Suppressor macrophage treated with lipopolysaccharide for 4 hours (primary cell): ENCODE measurements around the gene TIMM29.
"Not testable (repeated sequence)": the region's sequence is repeated elsewhere in the genome, so short reads cannot be mapped to it uniquely, and the experiment has no call there.

Experiments used
- DNase-seq: peaks from one replicate; pipeline ENCODE4 v3.0.0-alpha.2; 2020

The TIMM29 gene

DNA sequence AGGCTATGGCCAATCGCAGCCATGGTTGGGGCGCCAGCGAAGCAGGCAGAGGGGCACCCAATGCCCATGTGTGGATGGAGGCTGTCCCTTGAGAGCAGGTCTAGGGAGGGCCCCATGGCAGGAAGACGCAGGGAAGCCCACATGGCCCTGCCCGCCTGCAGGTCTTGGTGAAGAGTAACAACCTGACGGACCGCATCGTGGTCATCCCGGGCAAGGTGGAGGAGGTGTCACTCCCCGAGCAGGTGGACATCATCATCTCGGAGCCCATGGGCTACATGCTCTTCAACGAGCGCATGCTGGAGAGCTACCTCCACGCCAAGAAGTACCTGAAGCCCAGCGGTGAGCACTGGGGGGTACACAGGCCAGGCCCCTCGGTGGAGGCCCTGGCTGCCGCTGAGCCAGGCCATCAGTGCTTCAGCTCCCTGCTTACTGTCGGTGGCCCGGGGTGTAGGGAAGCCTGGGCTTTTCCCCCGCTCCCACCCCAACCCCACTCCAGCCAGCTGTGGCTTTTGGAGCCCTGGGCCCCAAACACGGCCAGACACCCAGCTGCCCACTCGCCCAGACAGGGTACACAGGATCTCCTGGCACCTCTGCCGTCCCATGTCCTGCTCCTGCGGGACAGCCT, 14.8 kb upstream of the TIMM29 start:
- DNase-seq: no peak

DNA sequence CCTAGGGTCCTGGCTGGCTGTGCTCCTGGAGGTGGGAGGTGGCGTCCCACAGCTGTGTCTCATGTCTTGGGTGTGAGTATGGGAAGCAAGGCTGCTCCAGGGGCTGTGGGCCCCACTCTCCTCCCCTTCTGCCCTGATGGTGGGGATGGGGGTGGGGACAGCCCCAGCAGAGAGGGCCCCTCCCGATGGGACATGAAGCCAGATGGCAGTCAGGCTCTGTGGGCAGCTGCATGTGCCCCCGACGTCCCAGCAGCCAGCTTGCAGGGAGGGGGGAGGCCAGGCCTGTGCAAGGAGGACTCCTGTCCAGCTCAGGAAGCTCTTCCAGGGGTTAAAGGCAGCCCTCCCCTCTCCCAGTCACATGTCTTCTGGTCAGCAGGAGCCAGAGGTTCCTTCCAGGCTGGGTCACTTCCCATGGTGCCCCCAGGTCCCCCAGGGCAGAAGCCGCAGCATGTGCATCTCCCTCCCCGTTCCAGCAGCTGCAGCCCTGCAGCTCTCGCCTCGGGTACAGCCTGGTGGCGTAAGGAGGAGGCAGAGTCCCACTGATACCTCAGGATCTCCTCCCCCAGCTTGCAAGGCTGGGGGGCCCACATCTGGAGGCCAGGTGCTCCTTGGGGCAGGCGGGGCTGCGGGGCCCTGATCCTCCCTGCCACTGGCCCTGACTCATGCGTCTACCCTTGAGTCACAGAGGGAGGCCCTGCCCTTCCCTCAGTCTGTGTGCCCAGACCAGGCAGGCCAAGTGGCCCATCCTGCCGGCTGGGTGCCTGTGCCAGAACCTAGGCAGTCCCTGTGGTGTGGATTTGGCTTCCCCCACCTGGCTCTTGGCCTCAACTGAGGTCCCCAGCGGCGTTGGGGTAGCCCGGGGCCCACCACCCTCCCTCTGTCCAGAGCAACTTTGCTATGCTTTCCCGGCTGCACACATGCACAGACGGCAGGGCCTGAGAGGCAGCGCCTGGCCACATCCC, 13.2 kb upstream of the TIMM29 start:
- no peak for DNase-seq

DNA sequence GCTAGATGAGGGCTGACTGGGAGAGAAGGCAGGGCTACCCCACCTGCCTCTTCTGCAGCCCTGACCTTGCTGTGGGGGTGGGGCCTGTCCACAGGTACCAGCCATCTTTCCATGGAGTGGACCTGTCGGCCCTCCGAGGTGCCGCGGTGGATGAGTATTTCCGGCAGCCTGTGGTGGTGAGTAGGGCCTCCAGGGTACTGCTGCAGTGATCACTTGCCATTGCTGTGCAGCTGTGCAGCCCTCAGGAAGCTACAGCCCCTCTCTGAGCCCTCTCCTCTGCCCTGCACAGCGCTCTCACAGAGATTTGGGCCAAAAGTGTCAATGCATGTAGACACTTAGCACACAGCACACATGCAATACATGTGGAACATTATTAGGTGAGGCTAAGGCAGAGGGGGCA, 12.0 kb upstream of the TIMM29 start:
- no peak for DNase-seq

DNA sequence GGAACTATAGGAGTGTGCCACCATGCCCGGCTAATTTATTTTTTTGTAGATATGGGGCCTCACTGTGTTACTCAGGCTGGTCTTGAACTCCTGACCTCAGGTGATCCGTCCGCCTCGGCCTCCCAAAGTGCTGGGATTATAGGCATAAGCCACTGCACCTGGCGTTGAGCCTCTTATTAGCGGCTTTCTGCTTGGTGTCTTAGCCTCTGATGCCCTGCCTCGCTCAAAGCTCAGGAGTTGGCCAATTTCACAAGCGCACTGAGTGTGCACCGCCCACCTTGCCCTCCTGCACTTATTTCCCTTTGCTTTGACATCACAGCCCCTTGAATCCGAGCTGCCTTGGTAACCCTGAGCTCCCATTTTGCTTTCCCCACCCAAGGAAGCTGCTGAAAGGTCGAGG, 10.3 kb upstream of the TIMM29 start:
- DNase-seq: no peak

DNA sequence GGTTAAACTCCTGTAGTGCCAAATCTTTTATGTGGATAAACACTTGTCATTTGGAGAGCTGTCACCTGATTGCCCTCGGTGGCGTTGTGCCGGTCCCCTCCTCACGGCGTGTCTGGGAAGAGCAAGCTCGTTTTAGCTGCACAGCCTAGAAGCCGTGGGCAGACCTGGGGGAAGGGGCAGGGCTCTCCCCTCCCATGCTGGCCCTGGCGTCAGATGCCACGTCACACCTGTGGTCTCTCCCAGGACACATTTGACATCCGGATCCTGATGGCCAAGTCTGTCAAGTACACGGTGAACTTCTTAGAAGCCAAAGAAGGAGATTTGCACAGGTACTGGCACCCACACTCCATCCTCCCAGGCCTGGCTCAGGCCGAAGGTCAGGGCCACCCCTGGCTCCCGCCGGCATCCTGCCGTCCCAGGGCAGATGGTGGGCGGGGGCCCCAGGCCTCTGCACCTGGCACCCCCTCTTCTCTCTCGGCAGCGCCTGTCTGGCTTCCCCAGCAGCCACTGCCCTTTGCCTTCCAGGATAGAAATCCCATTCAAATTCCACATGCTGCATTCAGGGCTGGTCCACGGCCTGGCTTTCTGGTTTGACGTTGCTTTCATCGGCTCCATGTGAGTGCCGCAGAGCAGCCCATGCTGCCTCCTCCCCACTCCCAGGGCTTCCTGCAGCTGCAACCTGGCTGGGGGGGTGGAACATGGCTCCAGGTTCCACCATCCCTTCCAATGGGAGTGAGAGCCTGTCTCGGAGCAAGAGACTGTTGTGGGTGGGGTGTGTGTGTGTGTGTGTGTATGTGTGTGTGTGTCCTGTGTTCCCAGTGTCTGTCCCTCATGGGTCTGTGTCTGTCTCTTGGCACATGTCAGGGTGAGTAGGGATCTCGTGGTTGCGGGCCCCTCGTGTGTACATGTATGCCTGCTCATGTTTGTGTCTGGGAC, 9.0 kb upstream of the TIMM29 start:
- no peak for DNase-seq

DNA sequence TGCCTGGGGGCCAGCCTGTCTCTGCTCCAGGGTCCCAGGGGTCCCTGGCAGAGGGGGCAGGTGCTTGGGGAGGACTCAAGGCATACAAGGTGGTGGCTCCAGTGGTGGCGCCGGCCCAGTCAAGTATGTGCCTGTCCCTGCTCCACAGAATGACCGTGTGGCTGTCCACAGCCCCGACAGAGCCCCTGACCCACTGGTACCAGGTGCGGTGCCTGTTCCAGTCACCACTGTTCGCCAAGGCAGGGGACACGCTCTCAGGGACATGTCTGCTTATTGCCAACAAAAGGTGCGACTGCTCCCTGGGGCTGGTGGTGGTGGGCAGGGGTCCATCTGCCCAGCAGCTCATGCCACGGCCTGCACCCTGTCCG, 8.3 kb upstream of the TIMM29 start:
- DNase-seq: no peak

DNA sequence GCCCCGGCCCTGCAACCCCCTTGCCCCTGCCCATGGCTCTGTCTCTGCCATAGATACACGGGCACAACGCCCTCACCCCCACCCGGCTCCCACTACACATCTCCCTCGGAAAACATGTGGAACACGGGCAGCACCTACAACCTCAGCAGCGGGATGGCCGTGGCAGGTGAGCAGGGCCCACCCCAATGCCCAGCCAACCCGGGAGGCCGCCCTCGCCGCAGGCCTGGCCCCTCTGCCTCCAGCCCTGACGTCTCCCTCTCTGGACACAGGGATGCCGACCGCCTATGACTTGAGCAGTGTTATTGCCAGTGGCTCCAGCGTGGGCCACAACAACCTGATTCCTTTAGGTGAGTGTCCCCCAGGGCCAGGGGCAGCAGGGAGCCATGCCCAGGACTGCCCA, 7.8 kb upstream of the TIMM29 start:
- no peak for DNase-seq

DNA sequence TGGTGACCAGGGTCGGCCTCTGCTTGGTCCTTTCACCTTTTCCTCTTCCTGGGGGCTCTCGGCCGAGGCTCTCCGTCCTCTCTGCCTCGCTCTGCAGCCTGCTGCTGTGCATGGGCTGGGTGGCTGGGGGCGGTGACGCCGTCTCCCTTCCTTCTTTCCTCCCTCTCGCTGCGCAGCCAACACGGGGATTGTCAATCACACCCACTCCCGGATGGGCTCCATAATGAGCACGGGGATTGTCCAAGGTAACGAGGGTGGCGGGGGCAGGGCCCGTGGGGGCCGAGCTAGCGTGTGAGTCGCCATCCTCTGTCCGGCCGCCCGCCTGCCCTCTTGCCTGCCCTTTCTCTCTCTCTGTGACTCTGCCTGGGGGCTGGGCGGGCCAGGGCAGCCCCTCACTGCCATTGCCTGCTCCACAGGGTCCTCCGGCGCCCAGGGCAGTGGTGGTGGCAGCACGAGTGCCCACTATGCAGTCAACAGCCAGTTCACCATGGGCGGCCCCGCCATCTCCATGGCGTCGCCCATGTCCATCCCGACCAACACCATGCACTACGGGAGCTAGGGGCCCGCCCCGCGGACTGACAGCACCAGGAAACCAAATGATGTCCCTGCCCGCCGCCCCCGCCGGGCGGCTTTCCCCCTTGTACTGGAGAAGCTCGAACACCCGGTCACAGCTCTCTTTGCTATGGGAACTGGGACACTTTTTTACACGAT, 7.3 kb upstream of the TIMM29 start:
- DNase-seq: no peak

DNA sequence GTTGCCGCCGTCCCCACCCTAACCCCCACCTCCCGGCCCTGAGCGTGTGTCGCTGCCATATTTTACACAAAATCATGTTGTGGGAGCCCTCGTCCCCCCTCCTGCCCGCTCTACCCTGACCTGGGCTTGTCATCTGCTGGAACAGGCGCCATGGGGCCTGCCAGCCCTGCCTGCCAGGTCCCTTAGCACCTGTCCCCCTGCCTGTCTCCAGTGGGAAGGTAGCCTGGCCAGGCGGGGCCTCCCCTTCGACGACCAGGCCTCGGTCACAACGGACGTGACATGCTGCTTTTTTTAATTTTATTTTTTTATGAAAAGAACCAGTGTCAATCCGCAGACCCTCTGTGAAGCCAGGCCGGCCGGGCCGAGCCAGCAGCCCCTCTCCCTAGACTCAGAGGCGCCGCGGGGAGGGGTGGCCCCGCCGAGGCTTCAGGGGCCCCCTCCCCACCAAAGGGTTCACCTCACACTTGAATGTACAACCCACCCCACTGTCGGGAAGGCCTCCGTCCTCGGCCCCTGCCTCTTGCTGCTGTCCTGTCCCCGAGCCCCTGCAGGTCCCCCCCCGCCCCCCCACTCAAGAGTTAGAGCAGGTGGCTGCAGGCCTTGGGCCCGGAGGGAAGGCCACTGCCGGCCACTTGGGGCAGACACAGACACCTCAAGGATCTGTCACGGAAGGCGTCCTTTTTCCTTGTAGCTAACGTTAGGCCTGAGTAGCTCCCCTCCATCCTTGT, 6.5 kb upstream of the TIMM29 start:
- DNase-seq: no peak

DNA sequence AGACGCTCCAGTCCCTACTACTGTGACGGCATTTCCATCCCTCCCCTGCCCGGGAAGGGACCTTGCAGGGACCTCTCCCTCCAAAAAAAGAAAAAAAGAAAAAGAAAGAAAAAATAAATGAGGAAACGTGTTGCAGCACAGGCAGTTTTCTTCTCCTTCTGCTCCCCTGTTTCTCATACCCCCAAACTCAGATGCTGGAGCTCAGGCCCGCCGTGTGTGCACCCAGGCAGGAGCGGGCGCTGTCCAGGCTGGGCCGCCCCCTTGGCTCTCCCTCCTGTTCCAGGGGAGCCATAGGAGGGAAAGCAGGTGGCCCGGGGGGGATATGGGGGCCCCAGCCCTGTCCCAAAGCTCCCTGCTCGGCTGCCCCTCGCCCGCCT, 6.0 kb upstream of the TIMM29 start:
- no peak for DNase-seq

DNA sequence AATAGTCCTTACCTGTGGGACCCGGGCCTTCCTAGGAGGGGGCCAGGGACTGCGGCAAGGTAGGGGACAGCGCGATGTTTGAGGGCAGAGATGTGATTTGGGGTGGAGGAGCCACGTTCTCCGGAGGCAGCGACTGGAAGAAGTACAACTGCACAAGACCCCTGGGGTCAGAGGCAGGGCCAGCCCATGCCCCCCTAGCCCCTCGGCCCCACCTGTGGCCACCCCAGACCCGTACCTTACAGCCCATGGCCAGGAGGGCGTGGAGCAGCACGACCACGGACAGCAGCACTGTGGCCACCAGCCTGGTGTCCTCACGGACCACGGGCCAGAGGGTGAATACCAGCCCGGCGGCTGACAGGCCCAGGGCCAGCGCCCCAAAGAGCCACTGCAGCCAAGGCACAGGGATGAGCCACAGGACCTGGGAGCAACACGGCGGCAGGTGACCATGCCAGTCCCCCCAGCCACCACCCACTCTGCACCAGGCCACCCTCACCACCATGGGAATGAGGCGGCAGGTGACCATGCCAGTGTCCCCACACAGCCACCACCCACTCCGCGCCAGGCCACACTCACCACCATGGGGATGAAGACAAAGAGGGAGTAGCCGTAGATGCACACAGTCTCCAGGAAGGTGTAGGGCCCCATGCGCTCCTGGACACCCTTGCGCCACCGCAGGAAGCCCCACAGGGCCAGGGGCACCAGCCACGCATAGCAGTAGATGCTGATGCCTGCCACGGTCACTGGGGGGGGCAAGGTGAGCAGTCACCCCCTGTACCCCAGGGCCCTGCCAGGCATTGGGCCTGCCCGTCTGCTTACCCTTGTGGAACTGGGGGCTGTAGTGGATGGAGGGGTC, 5.1 kb upstream of the TIMM29 start:
- DNase-seq: no peak

DNA sequence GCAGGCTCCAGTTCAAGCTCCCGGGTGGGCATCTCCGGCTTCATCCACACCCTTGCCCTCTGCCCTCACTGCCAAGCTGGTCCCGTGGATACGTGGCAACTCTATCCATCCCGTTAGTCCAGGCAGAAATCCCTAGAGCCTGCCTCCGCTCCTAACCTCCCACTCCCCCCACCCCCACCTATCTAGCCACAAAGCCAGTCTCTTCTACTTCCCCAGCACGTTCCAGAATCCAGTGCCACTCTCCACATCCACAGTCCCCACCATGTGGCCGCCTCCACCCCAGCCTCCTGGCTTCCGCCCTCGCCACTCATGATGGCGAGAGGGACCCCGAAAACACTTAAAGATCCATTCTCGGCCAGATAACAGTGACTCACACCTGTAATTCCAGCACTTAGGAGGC, 4.0 kb upstream of the TIMM29 start:
- DNase-seq: no peak

DNA sequence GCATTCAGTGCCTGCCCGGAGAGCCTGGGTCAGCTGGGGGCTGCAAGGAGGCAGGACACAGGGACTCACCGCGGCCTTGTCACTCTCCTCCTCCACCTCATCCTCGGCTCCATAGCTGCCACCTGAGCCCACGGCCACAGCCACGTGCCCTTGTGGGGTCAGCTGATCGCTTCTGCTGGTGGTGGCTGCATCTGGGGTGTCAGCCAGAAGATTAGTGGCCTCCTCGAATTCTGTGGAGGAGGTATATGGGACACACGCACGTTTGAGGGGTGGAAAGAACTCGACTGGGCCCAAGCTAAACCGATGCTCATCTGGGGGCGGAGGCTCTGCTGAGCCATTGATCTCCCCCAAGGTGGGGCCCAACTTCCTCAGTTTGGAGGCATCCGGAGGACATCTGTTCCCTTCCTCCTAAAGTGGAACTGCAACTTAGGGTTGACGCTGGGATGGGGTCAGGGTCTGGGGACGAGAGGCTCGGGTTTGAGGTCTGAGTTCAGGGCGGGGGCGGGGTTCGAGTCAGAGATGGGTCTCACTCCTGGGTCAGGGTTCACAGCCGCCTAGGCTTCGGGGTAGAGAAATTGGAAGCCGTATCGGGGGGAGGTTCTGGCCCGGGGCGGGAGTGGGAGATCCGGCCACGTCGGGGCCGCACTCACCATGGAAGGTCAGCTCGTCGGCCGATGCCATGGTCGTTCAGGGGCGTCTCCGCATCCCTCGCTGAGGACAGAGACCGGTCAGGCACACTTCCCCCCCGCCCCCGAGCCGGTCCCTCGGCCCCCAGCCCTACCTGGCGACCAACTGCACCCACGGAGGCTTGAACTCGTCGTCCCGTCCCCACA, 665 bp upstream of the TIMM29 start:
- DNase-seq: peak; percentile 37

DNA sequence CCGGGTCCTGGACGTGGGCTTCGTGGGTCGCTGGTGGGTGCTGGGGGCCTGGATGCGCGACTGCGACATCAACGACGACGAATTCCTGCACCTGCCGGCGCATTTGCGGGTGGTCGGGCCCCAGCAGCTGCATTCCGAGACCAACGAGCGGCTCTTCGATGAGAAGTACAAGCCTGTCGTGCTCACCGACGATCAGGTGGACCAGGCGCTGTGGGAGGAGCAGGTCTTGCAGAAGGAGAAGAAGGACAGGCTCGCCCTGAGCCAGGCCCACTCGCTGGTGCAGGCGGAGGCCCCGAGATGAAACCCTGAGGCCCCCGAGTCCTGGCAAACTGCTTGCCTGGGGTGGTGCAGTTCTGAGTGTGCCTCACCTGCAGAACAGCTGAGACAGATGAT, 787 bp downstream of the TIMM29 start:
- no peak for DNase-seq

DNA sequence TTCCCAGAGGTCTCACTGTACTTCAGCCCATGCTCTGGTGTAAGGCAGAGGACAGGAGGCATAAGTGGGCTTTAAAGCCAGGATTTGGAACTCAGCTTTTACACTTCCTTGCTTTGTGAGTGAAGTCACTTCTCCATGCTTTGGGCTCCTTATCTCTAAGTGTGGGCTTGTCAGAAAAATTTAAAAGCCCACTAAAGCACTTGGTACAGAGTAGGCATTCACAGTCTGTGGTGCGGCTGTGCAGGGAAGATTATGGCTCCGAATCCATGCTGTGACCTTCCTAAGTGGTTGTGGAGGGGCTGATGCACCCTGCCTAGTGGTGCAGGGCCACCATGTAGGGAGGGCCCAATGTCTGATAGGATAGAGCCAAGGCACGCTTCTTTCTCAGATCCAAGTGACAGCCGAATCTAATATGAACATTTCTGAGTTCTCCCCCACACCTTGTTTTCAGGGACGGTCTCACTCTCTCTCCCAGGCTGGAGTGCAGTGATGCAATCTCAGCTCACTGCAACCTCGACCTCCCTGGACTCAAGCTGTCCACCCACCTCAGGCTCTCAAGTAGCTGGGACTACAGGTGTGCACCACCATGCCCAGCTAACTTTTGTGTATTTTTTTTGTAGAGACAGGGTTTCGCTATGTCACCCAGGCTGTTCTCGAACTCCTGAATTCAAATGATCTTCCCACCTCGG, 6.9 kb downstream of the TIMM29 start:
- DNase-seq: no peak

DNA sequence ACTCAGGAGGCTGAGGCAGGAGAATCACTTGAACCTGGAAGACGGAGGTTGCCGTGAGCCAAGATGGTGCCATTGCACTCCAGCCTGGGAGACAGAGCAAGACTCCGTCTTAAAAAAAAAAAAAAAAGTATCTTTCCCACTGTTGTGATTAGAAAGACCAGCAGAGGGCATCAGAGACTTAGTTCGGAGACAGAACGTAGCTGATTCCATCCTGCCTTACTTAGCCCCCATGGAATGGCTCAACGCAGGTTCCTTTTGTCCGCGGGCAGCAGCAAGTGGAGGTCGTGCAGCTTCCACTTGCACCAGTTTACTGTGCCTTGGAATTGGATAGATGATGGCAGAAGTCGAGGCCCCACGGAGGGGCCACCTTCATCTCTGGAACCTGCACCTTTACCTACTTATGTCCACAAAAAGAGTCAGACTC, 8.1 kb downstream of the TIMM29 start:
- DNase-seq: peak; percentile 81

DNA sequence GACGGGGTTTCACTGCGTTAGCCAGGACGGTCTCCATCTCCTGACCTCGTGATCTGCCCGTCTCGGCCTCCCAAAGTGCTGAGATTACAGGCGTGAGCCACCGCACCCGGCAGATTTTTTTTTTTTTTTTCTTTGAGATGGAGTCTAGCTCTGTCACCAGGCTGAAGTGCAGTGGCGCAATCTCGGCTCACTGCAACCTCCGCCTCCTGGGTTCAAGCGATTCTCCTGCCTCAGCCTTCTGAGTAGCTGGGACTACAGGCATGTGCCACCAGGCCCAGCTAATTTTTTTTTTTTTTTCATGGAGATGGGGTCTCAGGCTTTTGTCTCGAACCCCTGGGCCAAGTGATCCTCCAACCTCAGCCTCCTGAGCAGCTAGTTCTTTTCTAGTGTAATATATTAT, 13.0 kb downstream of the TIMM29 start:
- not testable (repeated sequence) for DNase-seq

DNA sequence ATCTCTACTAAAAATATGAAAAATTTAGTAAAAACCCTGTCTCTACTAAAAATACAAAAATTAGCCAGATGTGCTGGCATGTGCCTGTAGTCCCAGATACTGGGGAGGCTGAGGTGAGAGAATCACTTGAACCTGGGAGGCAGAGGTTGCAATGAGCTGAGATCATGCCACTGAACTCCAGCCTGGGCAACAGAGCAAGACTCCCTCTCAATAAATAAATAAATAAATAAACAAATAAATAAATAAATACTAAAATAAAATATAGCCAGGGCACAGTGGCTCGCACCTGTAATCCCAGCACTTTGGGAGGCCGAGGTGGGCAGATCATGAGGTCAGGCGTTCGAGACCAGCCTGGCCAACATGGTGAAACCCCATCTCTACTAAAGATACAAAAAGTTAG, 14.8 kb downstream of the TIMM29 start:
- DNase-seq: not testable (repeated sequence)

DNA sequence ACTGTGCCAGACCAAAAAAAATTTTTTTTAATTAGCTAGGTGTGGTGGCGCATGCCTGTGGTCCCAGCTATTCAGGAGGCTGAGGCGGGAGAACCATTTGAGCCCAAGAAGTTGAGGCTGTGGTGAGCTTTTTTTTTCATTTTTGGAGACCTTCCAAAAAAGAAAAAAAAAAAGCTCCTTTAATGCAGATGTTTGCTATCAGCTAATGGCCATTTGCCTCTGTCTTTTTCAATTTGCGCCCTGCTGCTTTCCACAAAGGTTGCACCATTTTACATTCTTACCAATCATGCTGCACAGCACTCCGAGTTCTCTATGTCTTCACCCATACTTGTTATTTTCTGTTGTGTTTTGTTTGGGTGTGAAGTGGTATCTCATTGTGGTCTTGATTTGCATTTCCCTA, 16.7 kb downstream of the TIMM29 start:
- DNase-seq: no peak
